ENCODE measurements around the gene UNC5C. TPM values are rescaled to one million over a fixed set of nuclear protein-coding genes. Genes with fewer than 3 reads are reported as not detected.

Gene UNC5C
- total RNA-seq, 1 experiment from 2014 or later = 11.3 TPM

DNA sequence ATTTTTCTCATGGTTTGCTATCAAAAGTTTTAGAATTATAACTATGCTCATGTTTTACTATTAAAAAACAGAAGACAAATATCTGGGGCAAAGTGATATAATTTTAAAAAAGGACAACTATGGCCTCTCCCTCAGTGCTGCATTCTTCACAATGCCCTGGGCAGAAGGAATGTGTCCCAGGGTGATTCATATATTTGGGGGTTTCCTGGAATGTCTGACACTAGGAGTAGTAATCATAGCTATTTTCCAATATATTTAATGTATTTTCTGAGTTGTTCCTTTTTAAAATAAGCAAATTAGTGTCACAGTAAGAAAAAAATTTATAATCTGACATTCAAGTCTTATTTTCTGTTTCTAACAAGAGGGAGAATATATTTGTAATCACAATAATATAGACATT is 281.7 kb downstream of the UNC5C start:
- DNase-seq (ENCODE audit: low spot score) = no peak

DNA sequence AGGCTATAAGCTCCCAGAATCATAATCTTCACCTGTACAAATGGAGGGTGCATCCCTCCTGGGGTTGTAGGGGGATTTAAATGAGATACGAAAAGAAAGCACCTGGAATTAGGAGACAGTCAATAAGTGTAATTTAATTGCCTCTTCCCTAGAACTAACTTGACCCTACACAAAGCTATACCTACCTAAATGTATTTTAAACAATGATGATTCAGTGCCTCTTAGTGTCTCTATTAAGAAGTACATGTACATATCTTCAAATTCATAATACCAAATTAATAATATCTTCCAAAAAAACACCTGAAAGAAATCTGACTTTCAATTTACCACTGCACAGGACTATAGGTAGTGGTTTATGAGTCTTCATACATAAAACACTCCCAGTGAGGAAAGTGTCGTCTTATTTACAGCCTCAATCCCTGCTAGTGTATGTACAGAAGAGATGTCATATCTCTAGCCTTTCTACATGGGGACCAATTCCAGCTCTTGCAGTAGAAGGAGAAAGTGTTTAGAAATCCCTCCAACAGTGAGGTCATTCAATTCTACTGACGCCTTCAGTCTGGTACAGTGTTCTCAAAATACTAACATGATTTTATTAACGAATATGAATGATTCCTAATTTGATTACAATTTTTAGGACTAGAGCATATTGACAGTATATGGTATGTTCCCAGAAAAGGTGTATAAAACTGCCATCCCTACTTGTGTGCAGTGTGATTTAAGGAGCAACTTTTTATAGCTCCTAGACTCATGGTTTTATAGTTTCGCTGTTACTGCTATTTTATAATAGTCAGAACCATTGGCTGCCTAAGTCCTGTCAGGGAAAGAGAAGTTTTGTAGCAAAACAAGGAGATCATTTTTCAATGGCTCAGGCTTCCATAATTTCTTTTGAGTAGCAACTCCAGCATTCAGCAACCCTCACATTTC is 282.7 kb downstream of the UNC5C start:
- DNase-seq (ENCODE audit: low spot score) = no peak

DNA sequence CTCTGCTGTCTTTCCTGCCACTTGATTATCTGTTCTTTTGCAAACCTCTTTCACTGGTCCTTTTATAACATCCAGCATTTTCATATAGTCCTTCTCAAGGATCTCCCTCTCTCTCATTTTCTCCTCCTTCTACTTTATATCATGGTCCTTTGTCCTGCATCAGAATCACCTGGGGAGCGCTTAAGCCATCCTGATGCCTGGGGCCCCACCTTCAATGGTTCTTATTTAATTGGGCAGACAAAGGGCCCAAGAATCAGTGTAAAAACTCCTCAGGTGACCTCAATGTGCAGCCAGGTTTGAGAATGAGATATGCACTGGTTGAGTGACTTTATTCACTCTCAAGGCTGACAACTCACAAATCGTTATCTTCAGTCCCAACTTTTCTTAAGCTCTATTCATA is 283.9 kb downstream of the UNC5C start:
- no peak for DNase-seq (ENCODE audit: low spot score)

DNA sequence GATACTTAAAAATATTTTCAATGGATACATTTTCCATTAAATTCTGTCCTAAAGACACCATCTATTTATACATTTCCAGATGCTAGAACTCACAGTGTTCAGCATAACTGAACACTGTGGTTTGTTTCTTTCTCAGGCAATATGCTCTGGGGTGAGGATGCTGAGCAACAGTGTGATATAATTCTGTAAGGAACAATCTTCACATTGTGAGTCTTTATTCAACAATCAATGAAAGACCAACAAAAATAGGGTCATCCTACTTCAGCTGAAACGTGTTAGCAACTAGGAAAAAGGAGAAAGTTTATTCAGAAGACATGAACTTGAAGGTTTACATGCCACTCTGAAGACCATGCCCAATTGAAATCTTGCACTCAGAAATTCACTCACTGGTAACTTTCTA is 284.8 kb downstream of the UNC5C start:
- no peak for DNase-seq (ENCODE audit: low spot score)

DNA sequence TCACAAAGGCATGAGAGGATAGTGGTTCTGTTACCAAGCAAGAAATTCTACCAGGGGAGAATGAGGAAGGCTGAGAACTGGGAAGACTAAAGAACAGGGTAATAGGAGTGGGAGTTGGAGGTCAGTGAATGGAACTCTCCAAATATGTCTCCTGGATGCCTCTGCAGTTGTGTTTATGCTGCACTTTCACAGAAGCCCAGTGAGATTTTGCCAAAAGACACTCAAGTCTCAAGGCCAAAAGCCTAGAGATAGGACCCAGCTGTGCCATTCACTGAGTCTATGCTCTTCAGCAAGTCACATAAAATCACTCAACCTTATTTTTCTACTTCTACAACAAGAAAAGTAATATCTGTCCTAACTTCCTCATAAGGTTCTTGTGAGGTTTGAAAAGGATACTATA is 285.4 kb downstream of the UNC5C start:
- DNase-seq (ENCODE audit: low spot score) = no peak

DNA sequence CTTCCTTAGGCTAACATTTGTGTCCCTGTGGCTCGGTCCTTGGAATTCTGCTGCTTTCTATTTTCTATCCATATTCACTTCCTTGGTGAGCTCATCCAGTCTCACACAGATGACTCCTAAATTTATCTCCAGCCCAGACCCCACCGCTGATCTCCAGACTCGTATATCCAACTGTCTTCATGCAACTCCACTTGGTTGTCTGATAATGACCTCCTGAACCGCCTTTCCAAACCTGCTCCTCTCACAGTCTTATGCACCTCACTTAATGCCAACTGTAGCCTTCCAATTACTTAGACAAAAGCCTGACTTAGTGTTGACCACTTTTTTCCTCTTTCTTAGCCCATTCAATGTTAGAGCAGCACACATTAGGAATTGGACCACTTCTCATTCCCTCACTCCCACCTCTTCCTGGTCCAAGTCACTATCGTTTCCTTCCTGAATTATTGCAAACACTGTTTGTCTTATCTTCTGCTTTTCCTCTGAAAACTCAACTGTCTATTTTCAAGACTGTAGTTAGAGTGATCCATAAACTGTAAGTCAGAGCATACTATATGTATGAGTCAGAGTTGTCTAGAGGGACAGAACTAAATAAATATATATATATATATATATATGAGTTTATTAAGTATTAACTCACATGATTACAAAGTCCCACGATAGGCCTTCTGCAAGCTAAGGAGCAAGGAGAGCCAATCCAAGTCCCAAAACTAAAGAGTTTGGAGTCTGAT is 292.5 kb downstream of the UNC5C start:
- no peak for DNase-seq (ENCODE audit: low spot score)

DNA sequence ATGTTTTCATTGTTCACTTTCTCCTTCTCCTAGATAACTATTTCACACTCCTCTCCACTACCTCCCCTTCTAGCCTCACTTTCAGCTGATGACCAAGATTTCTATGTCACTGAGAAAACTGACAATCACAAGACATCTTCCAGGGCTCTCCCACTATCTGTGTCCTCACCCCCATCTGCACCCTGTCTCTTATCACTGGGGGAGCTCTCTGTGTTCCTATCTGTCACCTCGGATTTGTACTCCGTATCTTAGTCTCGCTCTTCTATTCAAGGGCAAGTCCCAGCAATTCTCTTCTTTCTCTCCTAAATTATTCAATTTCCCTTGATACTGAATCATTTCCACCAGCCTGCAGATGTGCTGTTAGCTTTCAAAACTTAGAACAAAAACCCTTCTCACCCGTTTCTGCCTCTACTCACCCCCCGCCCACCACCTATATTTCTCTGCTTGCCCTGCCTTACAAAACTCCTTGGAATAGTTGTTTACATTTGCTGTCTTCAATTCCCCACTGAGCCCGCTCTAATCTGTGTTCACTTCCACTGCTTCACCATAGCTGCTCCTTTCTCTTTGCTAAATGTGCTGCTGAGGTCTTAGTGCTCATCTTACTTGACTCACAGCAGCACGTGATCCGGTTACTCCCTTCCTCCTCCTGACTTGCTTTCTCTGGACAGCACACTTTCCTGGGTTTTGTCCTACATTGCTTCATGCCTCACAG is 293.2 kb downstream of the UNC5C start:
- DNase-seq (ENCODE audit: low spot score) = no peak

DNA sequence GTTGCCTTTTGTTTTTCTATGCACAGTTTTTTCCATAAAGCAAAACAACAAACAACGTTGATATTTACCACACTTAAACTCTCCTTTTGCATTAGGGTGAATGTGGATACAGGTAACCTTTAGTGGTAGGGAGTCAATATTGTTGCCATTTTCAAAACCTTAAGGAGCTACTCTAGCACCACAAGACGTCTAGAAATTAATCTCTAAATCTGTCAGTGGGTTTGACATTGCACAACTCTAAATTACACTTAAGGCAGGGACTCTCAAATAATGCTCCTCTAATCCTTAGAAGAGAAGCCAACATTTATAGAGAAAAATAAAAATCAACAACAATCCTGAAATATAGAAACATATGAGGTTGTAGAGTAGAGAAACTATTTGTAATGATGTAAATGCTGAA is 297.2 kb downstream of the UNC5C start:
- DNase-seq (ENCODE audit: low spot score) = no peak

DNA sequence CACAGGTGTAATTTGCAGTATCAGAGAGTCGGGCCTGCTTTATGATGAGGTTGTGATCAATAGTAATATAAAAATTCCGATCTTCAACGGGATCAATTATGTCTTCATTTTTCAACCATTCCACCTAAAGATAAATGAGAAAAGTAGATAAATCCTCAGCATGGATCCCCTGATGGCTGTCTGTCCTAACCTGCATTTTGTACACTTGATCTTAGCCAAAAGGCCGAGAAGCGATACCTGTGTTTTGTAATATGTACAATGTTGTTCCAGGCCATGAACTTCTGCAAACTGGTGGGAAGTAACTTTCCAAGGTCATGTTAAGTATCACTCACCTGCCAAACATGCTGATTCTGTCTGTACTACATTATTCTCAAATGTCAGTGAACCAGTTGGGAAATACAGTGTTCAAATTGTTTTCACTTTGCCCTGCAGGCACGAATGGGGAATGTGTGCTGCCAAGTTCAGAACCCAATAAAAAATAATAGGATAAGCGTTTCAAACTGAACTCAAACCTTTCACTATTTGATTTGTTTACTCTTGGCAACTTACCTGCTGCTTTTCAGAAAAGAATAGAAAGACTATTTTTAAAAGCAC is 298.1 kb downstream of the UNC5C start:
- DNase-seq (ENCODE audit: low spot score) = no peak

DNA sequence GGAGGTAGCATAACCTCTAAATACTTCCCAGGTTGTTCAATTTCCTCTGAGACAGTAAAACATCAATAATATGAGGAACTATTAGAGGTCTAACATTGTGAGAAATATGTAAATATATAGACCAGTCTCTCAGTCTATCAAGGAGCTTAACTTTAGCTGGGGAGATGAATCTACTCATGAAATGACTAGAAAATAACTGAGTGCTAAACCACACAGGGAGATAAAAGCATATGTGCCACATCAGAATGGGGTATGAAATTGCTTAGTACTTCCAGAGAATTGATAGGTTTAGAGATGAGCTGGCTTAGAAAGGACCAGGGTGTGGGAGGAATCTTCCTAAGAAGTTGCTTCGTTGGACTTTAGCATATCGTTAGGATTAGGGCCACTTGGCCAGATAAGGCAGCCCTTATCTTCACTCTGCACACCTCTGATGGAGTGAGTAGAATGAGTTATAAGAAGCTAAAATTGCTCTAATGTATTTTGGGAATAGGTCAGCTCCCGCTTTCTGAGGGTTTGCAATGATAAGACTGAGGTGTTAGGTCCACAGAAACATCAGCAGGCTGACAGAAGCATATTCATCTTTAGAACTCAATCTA is 299.2 kb downstream of the UNC5C start:
- DNase-seq (ENCODE audit: low spot score) = no peak

DNA sequence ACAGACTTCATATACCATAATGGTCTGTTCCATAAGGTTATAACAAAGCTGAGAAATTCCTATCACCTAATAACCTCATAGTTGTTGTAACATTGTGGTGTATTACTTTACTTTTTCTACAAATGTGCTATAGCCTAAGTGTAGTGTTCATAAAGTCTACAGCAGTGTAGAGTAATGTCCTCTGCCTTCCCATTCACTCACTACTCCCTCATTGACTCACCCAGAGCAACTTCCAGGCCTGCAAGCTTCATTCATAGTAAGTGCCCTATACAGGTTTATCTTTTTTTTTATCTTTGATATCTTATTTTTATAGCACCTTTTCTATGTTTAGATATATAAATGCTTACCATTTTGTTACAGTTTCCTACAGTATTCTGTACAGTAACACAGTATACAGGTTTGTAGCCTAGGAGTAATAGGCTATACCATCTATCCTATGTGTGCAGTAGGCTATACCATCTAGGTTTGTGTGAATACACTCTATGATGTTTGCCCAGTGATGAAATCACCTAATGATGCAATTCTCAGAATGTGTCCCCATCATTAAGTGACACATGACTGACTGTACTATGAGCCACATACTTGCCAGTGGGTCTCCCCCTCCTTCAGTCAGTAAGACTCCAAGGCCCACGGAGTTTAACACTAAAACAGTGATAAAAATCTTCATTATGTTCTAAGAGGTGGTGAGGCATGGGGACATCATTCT is 299.9 kb downstream of the UNC5C start:
- DNase-seq (ENCODE audit: low spot score) = no peak

DNA sequence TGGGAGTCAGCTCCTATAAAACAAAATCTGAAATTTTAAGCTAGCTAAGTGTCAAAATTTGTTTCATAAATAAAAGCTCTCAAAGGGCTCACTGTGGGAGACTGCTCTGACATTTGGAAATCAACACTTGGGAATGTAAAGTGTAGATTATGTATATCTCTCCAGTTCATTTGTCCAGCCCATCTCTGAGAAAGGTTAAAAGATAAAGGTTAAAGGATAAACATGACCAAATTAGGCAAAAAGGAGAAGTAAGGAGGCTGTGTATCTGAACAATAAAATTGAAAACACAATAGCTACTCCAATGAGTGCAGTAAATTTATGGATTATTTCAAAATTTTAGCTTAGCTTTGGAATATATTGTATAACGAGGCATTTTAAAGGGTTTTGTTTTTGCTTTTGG is 304.9 kb downstream of the UNC5C start:
- DNase-seq (ENCODE audit: low spot score) = no peak

DNA sequence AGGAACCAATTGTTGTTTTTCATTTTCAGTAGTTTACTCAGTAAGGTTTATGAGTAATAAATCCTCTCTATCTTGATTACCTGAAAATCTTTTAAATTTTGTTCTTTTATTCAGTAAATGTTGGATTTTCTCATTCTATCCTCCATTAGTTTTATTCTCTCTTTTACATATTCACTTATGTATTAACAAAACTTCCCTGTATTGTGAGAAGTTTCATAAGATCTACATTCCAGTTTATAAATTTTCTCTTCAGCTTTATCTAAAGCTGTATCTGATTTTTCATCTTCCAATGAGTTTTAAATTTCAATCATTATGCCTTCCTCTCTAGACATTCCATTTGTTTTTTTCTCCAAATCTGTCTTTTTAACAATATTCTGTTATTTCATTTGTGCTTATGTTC is 310.2 kb downstream of the UNC5C start:
- DNase-seq (ENCODE audit: low spot score) = no peak

DNA sequence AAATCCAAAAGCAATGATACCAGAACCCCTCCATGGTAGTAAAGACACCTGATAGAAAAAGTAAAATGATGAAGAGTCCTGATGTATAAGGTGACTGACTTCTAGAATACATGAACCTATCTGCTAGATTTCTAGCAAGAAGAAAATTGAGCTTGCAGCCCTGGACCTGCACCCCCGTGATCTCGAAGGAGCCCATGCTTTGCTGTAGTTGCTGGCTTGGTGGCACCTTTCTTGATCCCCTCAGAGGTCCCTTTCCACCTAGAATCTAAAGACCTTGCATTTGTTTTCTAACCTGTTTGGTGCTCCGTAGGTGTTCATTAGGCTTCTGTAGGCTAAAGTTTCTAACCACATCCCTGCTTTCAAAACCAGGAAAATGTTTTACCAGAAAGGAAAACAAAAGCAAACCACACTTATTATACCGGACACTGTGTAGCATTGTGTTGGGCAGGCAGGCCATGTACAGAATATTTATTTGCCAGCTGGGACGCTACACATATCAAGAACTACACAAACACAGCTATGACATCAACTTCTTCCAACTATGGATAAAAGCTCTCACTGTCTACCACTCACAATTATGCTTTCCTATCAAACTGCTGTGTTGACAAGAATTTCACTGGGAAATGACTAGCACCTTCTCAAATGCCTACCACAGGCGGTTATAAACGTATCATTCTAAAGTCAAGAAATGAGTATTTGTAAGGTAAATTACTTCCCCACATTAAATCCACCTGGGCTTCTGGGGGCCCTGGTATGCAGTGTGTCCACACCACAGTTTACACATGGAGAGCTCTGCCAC is 316.2 kb downstream of the UNC5C start:
- peak; percentile 55 for DNase-seq (ENCODE audit: low spot score)

DNA sequence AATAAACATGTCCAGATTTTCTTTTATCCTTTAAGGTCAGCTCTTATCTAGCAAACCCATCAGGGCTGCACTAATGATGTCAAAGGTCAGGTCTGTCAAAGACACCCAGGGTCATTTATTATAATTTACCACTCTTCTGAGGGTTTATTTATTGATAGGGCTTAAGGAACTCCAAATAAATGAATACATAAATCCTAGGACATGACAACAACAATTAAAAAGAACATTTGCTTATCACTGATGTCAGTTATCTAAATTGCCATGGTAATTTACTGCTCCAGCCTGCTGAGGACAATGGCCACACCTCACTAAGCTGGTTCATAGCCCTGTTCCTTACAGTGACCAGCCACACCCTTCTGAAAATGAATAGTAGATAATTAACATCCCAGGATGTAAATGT is 317.1 kb downstream of the UNC5C start:
- no peak for DNase-seq (ENCODE audit: low spot score)

DNA sequence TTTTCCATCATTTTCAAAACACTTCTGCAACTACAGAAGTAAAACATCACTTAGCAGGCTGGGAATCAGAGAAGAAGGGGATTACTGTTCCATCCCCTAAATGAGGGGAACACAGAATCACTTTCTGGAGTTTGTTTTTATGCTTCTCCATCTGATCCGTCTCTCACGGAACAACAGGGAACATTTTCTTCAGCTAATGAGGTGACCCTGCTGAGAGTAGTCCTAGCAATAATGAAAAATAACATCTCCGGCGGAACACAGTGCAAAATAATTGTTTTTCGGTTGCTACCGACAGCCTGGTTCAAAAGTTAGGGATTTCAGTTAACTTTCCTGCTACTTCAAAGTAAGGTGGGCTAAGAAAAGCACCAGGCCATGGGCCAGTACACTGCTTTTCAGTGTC is 322.9 kb downstream of the UNC5C start:
- no peak for DNase-seq (ENCODE audit: low spot score)

DNA sequence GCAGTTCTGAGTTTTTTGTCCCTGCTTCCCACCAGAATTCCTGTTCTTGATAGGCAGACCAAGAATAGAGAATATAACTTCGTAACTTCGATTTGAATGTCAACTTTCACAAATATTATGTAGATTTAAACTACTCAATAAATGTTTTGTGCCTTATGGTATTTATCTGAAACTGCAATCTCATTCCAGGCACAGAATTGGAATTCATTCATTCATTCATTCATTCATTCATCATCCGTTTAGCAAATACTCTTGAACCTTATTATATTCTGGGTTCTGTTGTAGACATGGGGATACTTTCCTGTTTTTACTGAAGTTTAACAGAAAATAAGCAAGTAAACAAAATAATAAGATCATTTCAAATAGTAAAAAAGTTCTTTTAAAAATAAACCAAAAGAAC is 324.4 kb downstream of the UNC5C start:
- DNase-seq (ENCODE audit: low spot score) = no peak

DNA sequence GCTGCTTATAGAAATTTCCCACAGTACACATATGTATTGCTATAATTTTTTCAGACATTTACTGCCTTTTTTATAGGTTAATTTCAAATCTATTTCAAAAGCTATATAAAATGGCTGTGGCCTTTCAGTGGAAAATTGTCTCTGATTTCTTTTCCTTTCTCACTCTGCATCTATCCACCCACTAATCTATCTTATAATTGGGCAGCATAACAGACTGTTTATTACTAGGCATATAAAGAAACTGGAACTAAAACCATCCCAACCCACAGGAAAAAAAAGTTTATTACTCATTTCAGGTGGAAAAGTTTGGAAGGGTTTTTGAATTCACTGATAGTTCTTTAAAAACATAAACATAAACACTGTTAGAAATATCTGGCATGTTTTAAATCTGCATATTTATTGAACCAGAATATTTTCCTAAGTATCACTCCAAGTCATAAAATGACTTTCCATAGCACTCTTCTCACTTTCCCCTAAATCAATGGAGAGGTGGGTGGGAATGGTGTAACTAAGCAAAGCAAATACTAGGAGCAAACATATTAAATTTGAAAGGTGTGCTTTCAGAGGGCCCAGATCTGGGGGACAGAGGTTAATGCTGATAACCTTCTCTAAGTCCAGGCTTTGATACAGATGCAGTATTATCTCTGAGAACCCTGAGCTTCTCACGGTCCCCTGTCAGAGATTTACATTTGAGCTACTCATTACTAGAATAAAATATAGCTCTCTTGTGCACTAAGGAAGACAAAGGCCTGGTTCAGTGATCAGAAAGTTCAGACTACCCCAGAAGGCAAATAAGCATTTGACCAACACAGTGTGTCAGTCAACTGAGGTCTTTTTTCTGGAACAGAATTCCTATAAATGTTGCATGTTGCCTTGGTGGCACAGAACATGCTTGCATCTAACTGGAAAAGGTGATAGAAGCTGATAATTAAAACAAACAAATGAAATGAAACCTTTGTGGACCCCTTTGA is 328.3 kb downstream of the UNC5C start:
- DNase-seq (ENCODE audit: low spot score) = no peak

DNA sequence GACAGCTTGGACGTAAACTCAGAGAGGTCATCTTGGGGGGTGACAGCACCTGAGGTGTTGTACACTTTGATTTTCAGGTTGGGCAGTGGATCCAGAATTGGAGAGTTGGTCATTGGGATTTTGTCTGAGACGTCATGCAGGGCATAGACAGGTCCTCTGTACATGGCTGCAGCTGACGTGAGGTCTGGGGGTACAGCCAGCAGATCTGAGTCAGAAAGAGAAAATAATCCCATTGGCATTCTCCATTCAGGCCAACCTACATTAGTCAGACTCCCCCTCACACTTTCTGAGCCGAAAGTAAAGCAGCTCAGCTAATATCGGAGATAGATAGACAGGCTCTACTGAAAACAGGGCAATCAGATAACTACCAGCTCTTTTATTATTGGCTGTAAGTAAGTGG is 329.7 kb downstream of the UNC5C start:
- no peak for DNase-seq (ENCODE audit: low spot score)

Data from H4 (cell line).